Testis (tissue), 2 donors: ENCODE measurements around the gene CROCC.

ENCODE experiments used
- CTCF ChIP-seq, 3 experiments: fragments of 450-650 bp in 2 of 3; fragments of 200-600 bp in 1 of 3; sonication (generic) in 1 of 3; IDR thresholded peaks; one replicate each; pipeline ENCODE4 v1.5.1; 2016 to 2019; ENCODE audit warnings: antibody characterized with exemption in 3 of 3, mild to moderate bottlenecking in 2 of 3, moderate library complexity in 1 of 3
- POLR2A ChIP-seq: fragments of 450-650 bp; IDR thresholded peaks from one replicate; pipeline ENCODE4 v1.6.1; 2017; ENCODE audit warnings: antibody characterized with exemption, mild to moderate bottlenecking, moderate library complexity

- TF ChIP-seq CTCF (IDR thresholded peaks at IDR 0.05) (no peak), POLR2A (no peak)
Measured at GRCh38 chr1:16969057-16969611, 47.4 kb downstream of the CROCC start.
